Stimulated activated CD4-positive, alpha-beta T cell treated with anti-CD3 and anti-CD28 coated beads, Interleukin-2, amount 100 ng/mL, for 48 hours (primary cell): ENCODE data around the gene LY6G6D.

Source experiments
- DNase-seq, 2 donors: peaks; one replicate each; pipeline ENCODE4 v3.0.0-alpha.2; 2020

The LY6G6D gene

GRCh38 chr6:31715022-31715958 is at the start of gene LY6G6D:
Gene LY6G6D, plus strand, starts transcription at chr6:31715348. Its CDS starts 8 bp downstream, at chr6:31715356.
- DNase-seq = no peak

GRCh38 chr6:31665501-31666336 is 49.4 kb upstream of the LY6G6D start, which contains the start of gene CSNK2B:
Gene CSNK2B, plus strand, starts transcription at chr6:31666080. Its CDS starts 752 bp downstream, at chr6:31666832.
- peak; percentile 94 to 96 for DNase-seq

GRCh38 chr6:31666337-31666965 is 48.7 kb upstream of the LY6G6D start:
- no peak for DNase-seq

GRCh38 chr6:31669676-31670075 is 45.5 kb upstream of the LY6G6D start, which contains the start of gene LY6G5B:
Gene LY6G5B, plus strand, starts transcription at chr6:31669976. Its CDS starts 975 bp downstream, at chr6:31670951.
- no peak for DNase-seq

GRCh38 chr6:31676322-31676903 is 38.7 kb upstream of the LY6G6D start:
- DNase-seq = no peak

- DNase-seq = no peak
Observed at GRCh38 chr6:31676904-31677303, 38.2 kb upstream of the LY6G6D start.

- DNase-seq = no peak
Observed at GRCh38 chr6:31677955-31678354, 37.2 kb upstream of the LY6G6D start.

GRCh38 chr6:31680226-31681134 is 34.7 kb upstream of the LY6G6D start, which contains the start of gene LY6G5C:
Gene LY6G5C, minus strand, starts transcription at chr6:31681067. Its CDS starts 694 bp downstream, at chr6:31680373.
- peak; percentile 57 to 64 for DNase-seq

- DNase-seq = peak; percentile 30 to 41
Observed at GRCh38 chr6:31681135-31681671, 33.9 kb upstream of the LY6G6D start.

- DNase-seq = no peak
Observed at GRCh38 chr6:31683591-31683990, 31.6 kb upstream of the LY6G6D start.

- no peak for DNase-seq
Observed at GRCh38 chr6:31686483-31686882, 28.7 kb upstream of the LY6G6D start.

GRCh38 chr6:31687321-31687720 is 27.8 kb upstream of the LY6G6D start:
- no peak for DNase-seq

- DNase-seq = no peak
Observed at GRCh38 chr6:31687860-31688693, 27.1 kb upstream of the LY6G6D start.

- no peak for DNase-seq
Observed at GRCh38 chr6:31689249-31690110, 25.7 kb upstream of the LY6G6D start.

GRCh38 chr6:31690231-31691077 is 24.7 kb upstream of the LY6G6D start:
- no peak for DNase-seq

GRCh38 chr6:31691078-31691463 is 24.1 kb upstream of the LY6G6D start:
- DNase-seq = no peak

GRCh38 chr6:31691564-31692108 is 23.5 kb upstream of the LY6G6D start:
- no peak for DNase-seq

GRCh38 chr6:31692353-31692752 is 22.8 kb upstream of the LY6G6D start:
- DNase-seq = no peak
